Immature natural killer cell (primary cell): Measurements from ENCODE around the gene OSM. TPM values are rescaled to one million over a fixed set of nuclear protein-coding genes. Genes with fewer than 3 reads are reported as not detected.

Source experiments
- DNase-seq, 3 donors: peaks; one replicate each; pipeline ENCODE4 v3.0.0; 2022; ENCODE audit warnings: mixed read lengths in 1 of 3
- H3K27ac Mint-ChIP-seq, 6 donors: one replicate each; pipeline ENCODE4 v1.8.0; 2020; ENCODE audit warnings: mixed read lengths in 6 of 6, mild to moderate bottlenecking in 5 of 6, inconsistent platforms in 4 of 6, moderate library complexity in 3 of 6
- H3K27me3 Mint-ChIP-seq, 3 donors: one replicate each; pipeline ENCODE4 v1.8.0; 2020 to 2021; ENCODE audit warnings: low read depth in 3 of 3, mild to moderate bottlenecking in 3 of 3, mixed read lengths in 3 of 3, moderate library complexity in 3 of 3, inconsistent platforms in 1 of 3
- H3K36me3 Mint-ChIP-seq, 3 donors: one replicate each; pipeline ENCODE4 v1.8.0; 2020; ENCODE audit warnings: mixed read lengths in 3 of 3, inconsistent platforms in 2 of 3, mild to moderate bottlenecking in 2 of 3
- H3K4me1 Mint-ChIP-seq, 2 donors: one replicate each; pipeline ENCODE4 v1.8.0; 2020; ENCODE audit warnings: inconsistent platforms in 2 of 2, mild to moderate bottlenecking in 2 of 2, mixed read lengths in 2 of 2, moderate library complexity in 1 of 2
- H3K4me3 Mint-ChIP-seq, 5 donors: one replicate each; pipeline ENCODE4 v1.8.0; 2020; ENCODE audit warnings: mild to moderate bottlenecking in 5 of 5, mixed read lengths in 5 of 5, inconsistent platforms in 3 of 5, moderate library complexity in 3 of 5
- H3K9me3 Mint-ChIP-seq, 6 donors: one replicate each; pipeline ENCODE4 v1.8.0; 2020; ENCODE audit warnings: mild to moderate bottlenecking in 6 of 6, mixed read lengths in 6 of 6, inconsistent platforms in 4 of 6, moderate library complexity in 3 of 6
- polyA plus RNA-seq, 3 donors: library from polyadenylated mRNA; unstranded; fragments of 300-500 nt; fragmentation: Illumina TruSeq; gene quantifications; one replicate each; pipeline ENCODE4 v1.2.3, GENCODE V29; 2021

The OSM gene
- polyA plus RNA-seq, 3 donors from 2014 or later, result 7.5 to 22.3 (median 16.6) TPM

DNA sequence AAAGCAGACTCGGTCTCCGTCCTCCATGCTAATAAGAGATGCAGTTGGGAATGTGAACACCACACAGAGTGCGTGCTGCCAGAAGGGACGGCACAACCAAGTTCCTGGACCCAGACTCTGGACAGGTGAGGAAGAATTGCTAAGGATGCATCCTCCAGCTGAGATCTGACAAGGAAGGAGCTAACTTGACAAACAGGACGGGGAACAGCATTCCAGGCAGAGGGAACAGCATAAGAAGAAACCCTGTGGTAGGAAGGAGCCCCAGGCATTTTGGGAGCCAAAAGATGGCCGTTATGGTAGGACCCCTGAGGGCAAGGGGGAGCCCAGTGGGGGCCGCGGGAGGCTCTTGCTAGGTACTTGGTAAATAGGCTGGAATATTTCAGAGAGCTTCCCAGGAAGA is 6.0 kb downstream of the OSM start:
- no peak overlapping the region for H3K4me3 Mint-ChIP-seq

DNA sequence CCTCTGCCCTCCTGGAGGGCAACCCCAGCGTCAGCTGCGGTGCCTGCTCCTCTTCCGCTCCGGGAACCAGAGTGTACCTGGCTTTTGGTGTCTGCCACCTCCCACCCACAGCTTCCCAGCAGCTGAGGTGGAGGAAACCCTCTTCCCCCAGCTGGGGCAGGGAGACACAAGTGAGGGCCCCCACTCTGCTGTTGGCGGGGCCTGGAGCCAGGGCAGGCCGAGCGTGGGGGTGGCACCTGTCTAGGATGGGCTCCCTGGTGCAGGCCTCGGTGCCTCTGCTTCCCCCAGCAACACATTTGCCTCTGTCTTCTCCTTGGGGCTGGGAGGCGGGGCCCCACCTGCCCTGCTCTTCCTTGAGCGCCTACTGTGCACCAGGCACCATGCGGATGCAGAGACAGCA is 6.4 kb downstream of the OSM start:
- Mint-ChIP-seq H3K4me3 (no peak overlapping the region), H3K27ac (no peak overlapping the region)

More for the DNA sequence above, 6.0 kb downstream of the OSM start:
- Mint-ChIP-seq H3K27me3 (peaks cover 0 to 4% (median 4%) of the 10 kb centered on the region in 3 donors), H3K4me1 (peaks cover 25 to 27% of the 10 kb centered on the region in 2 donors), H3K36me3 (peaks cover 0 to 3% (median 0%) of the 10 kb centered on the region in 3 donors), H3K27ac (no peak overlapping the region), H3K9me3 (peaks cover 0 to under 1% (median 0%) of the 10 kb centered on the region in 6 donors)
- no peak for DNase-seq

GRCh38 chr22:30254314-30254713 is 12.3 kb downstream of the OSM start:
- Mint-ChIP-seq H3K27ac (no peak overlapping the region), H3K27me3 (peaks cover 0 to 4% (median 4%) of the 10 kb centered on the region in 3 donors), H3K4me3 (no peak overlapping the region), H3K36me3 (no peaks in the 10 kb centered on the region), H3K4me1 (peaks cover 6 to 13% of the 10 kb centered on the region in 2 donors), H3K9me3 (peaks cover 0 to 1% (median 0%) of the 10 kb centered on the region in 6 donors)
- no peak for DNase-seq

More for the DNA sequence above, 6.4 kb downstream of the OSM start:
- Mint-ChIP-seq H3K4me1 (peaks cover 21 to 23% of the 10 kb centered on the region in 2 donors), H3K36me3 (peaks cover 0 to 3% (median 0%) of the 10 kb centered on the region in 3 donors), H3K9me3 (peaks cover 0 to 1% (median 0%) of the 10 kb centered on the region in 6 donors), H3K27me3 (peaks cover 2 to 4% (median 4%) of the 10 kb centered on the region in 3 donors)
- no peak for DNase-seq

DNA sequence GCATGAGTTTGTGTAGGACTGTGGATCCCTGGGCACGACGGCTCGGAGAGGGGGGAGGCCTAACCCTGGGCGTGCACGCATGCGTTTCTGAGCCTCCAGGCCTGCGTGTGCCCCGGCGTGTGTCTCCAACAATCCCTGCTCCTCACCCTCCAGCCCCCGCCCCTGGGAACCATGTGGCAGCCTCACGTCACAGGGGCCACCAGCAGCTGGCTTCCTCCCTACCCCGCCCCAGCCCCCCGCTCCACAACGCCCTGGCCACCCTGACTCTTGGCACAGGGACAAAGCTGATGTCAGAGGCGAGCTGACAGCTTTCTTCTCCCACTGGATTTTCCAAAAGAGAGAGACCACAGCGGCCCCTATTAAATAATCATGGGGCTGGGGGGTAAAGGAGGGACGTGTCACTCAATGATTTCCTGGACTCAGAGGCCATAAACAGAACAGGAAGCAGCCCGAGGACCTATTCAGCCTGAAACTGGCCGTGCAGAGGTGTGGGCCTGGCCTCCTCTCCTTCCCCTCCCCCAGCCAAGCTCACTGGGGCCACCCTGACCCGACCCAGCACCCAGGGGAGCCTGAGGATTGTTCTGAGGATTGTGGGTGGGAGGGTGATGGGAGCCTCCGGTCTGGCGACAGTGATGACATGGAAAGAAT is 13.3 kb downstream of the OSM start:
- no peak overlapping the region for H3K4me3 Mint-ChIP-seq
- no peaks in the 10 kb centered on the region for H3K36me3 Mint-ChIP-seq
- peaks cover 0 to 1% (median 0%) of the 10 kb centered on the region in 6 donors for H3K9me3 Mint-ChIP-seq
- peaks cover 11 to 19% of the 10 kb centered on the region in 2 donors for H3K4me1 Mint-ChIP-seq
- no peak for DNase-seq
- peaks cover 1 to 8% (median 4%) of the 10 kb centered on the region in 3 donors for H3K27me3 Mint-ChIP-seq
- peak overlapping the region in 1 of 6 donors; percentile 53 for H3K27ac Mint-ChIP-seq

DNA sequence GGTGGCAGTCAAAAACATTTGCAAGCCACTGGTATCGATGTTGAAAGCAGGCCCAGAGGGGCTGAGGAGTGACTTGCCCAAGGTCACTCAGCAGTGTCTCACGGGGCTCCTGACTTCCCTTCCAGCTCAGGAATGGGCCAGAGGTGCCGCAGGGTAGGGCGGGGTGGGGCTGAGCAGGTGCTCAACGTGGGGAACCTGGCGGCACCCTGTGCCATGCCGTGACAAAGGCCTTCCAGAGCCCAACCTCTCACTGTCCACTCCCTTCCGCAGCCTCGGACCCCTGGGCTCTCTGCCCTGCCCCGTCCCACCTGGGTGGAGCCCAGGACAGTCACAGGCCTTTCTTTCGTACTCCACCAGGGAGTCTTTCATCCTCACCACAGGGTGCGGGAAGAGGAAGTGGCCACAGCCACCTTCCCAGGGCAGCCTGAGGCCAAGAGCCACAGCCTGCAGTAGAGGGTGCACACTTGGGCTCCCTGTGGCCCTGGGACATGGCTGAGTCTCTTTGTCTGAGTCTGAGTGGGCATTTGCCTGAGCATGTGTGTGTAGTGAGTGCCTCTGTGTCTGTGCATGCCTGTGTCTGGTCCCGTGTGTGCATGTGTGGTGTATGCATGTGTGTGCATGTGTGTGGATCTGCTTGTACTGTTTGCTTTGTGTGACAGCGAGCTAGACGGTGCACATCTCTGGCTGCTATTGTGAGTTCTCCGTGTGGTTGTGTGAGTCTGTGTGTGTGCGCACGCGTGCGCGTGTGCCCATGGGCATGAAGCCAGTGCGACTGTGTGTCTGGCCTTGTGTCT is 14.0 kb downstream of the OSM start:
- no peak for DNase-seq
- peaks cover 17 to 26% of the 10 kb centered on the region in 2 donors for H3K4me1 Mint-ChIP-seq
- H3K4me3 Mint-ChIP-seq, result peak overlapping the region in 1 of 5 donors; percentile 14
- peak overlapping the region in 2 of 6 donors; percentile 53 to 70 for H3K27ac Mint-ChIP-seq
- peaks cover 0 to 1% (median 0%) of the 10 kb centered on the region in 6 donors for H3K9me3 Mint-ChIP-seq
- peaks cover 4 to 13% (median 6%) of the 10 kb centered on the region in 3 donors for H3K27me3 Mint-ChIP-seq
- H3K36me3 Mint-ChIP-seq, result no peaks in the 10 kb centered on the region

GRCh38 chr22:30251711-30252110 is 14.9 kb downstream of the OSM start:
- no peak overlapping the region for H3K4me3 Mint-ChIP-seq
- H3K27ac Mint-ChIP-seq, result no peak overlapping the region
- H3K27me3 Mint-ChIP-seq, result peaks cover 4 to 14% (median 10%) of the 10 kb centered on the region in 3 donors
- DNase-seq, result no peak
- peaks cover 24 to 35% of the 10 kb centered on the region in 2 donors for H3K4me1 Mint-ChIP-seq
- H3K36me3 Mint-ChIP-seq, result no peaks in the 10 kb centered on the region
- H3K9me3 Mint-ChIP-seq, result peaks cover 0 to 1% (median 0%) of the 10 kb centered on the region in 6 donors

DNA sequence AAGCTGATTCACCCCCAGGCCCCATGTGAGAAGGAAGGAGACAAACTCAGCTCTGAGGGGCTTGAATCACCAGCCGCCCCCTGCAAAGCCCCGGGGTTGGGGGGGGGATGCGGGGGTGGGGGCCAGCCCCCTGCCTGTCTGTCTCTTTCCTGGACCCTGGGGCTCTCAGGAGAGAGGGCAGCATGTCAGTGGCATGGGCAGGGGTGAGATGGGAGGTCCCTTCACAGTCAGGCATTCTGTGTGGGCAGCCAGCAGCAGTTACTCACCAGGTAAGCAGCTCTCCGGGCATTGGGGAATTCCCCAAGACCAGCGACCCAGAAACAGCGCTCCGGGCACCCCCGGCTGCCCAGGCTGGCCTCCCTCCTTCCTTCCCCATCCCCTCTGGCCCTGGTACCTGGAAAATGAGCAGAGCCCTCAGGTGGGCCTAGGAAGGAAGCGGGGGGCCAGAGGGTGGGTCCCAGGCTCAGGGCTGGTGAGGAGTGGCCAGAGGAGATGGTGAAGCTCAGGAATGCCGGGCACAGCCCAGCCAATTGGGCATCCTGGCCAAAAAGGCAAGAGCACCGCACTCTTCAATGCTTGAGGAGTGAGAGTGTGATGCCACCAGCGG is 15.9 kb downstream of the OSM start:
- Mint-ChIP-seq H3K36me3 (no peaks in the 10 kb centered on the region), H3K27ac (no peak overlapping the region), H3K27me3 (peaks cover 4 to 20% (median 8%) of the 10 kb centered on the region in 3 donors), H3K4me3 (no peak overlapping the region), H3K4me1 (peaks cover 29 to 45% of the 10 kb centered on the region in 2 donors), H3K9me3 (peaks cover 0 to 1% (median 0%) of the 10 kb centered on the region in 6 donors)
- DNase-seq, result no peak

GRCh38 chr22:30250039-30250565 is 16.5 kb downstream of the OSM start:
- Mint-ChIP-seq H3K4me3 (no peak overlapping the region), H3K27me3 (peaks cover 4 to 19% (median 8%) of the 10 kb centered on the region in 3 donors), H3K36me3 (no peaks in the 10 kb centered on the region), H3K27ac (peak overlapping the region in 1 of 6 donors; percentile 26), H3K4me1 (peaks cover 32 to 51% of the 10 kb centered on the region in 2 donors), H3K9me3 (no peaks in the 10 kb centered on the region)
- no peak for DNase-seq

DNA sequence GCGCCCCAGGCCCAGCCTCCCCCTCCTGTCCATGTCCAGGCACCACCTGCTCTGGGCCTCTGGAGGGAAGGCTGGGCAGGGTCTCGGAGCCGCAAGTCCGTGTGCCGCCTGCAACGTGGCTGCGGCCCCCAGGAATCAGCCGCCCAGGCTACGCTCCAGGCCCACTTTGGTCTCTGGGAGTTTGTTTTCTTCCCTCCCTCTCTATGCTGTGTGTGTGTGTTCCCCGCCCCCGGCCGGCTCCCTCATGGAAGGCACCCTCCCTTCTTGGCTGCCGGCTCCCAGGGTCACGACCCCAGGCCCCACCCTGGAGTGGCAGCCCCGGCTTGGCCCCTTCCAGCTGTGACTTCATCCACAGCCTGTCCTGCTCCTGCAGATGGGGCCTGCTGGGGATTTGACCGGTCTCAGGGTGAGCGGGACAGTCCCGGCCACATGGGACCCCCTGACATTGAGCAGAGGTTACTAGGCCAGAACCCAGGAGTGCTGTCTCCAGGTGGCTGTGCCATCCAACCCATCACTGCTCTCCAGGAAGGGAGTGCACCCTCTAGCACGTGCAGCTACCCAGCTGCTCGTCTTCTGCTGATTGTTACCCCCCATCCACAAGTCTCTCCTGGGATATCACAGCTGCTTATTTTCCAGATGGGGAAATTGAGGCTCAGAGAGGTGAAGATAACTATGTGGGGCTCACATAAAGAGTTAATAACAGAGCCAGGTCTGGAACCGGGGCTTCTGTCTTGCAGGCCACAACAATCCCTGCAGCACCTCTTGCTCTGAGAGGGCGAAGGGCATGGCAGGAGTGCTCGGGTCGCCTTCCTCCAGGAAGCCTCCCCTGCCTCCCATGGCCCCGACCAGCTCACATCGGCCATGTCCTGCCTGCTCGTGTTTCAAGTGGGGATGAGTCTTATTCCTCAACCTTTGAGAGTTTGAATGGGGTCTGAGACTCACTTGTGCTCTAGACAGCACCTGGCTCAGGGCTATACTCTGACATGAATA is 17.3 kb downstream of the OSM start:
- DNase-seq, result no peak
- Mint-ChIP-seq H3K27me3 (peaks cover 4 to 20% (median 10%) of the 10 kb centered on the region in 3 donors), H3K4me3 (no peak overlapping the region), H3K9me3 (no peaks in the 10 kb centered on the region), H3K4me1 (peaks cover 32 to 57% of the 10 kb centered on the region in 2 donors), H3K36me3 (no peaks in the 10 kb centered on the region), H3K27ac (peak overlapping the region in 1 of 6 donors; percentile 26)

DNA sequence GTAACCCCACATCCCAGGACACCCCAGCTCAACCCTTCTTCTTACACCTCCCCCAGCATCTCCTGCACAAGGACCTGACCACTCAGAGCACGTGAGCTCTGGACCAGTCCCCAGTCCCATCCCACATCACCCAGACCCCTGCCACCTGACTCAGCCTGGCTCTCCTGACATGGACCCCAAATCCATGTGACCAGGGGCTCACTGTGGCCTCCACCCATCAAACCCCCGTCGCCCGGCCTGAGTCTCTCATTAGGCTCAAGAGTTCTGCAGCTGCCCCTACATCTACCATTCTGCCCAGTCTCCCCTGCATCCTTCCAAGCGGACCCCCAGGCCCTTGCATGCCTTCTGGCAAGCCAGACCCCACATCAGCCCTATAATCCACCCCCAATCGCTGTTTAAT is 18.2 kb downstream of the OSM start:
- Mint-ChIP-seq H3K4me3 (peak overlapping the region in 3 of 5 donors; percentile 46 to 50 (median 47)), H3K27ac (peak overlapping the region in 3 of 6 donors; percentile 19 to 83 (median 32)), H3K36me3 (no peaks in the 10 kb centered on the region), H3K4me1 (peaks cover 35 to 58% of the 10 kb centered on the region in 2 donors), H3K9me3 (no peaks in the 10 kb centered on the region), H3K27me3 (peaks cover 4 to 20% (median 10%) of the 10 kb centered on the region in 3 donors)
- DNase-seq, result no peak

DNA sequence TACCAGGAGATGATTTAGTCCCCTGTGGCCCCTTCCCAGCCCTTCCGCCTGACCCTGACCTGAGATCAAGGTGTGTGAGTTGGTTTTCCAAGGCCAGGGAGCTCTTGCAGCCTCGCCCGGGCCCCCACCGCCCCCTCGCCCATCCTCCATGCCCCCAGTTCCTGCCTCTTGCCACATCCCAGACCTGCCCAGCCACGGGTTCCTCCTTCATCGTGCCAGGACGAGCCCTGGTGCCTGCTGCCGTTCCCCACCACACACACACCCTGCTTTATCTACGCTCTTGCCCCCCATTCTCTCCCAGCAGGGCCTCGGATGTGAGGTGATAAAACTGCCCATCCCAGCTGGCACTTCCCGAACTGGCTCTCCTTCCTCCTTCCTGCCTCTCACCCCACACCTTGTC is 18.7 kb downstream of the OSM start:
- Mint-ChIP-seq H3K36me3 (no peaks in the 10 kb centered on the region), H3K27me3 (peaks cover 4 to 20% (median 10%) of the 10 kb centered on the region in 3 donors), H3K4me1 (peaks cover 34 to 56% of the 10 kb centered on the region in 2 donors), H3K9me3 (no peaks in the 10 kb centered on the region), H3K4me3 (peak overlapping the region in 3 of 5 donors; percentile 46 to 50 (median 47)), H3K27ac (peak overlapping the region in 2 of 6 donors; percentile 19 to 34)
- no peak for DNase-seq

DNA sequence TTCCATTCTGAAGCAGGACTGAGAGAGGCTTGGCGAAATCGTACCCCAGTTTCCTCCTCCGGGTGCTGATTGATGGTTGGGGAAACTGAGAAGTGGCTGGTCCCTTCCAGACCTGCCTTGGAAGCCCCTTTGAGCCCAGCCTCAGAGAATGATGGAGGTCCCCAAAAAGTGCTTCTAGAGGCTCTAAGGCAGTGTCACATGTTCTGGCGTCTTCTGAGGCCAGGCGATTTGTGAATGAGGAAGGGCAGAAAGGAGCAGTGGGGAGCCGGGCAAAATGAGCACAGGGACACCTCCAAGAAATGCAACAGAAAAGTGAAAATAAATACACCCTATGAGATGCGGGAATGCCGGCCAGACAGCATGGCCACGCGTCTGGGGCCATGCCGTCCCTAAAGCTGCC is 19.1 kb downstream of the OSM start:
- H3K27ac Mint-ChIP-seq, result peak overlapping the region in 1 of 6 donors; percentile 34
- no peaks in the 10 kb centered on the region for H3K9me3 Mint-ChIP-seq
- no peak for DNase-seq
- peaks cover 6 to 20% (median 10%) of the 10 kb centered on the region in 3 donors for H3K27me3 Mint-ChIP-seq
- peaks cover 30 to 52% of the 10 kb centered on the region in 2 donors for H3K4me1 Mint-ChIP-seq
- peak overlapping the region in 2 of 5 donors; percentile 50 to 70 for H3K4me3 Mint-ChIP-seq
- H3K36me3 Mint-ChIP-seq, result no peaks in the 10 kb centered on the region
